ENCODE data around the gene COBLL1.

DNA sequence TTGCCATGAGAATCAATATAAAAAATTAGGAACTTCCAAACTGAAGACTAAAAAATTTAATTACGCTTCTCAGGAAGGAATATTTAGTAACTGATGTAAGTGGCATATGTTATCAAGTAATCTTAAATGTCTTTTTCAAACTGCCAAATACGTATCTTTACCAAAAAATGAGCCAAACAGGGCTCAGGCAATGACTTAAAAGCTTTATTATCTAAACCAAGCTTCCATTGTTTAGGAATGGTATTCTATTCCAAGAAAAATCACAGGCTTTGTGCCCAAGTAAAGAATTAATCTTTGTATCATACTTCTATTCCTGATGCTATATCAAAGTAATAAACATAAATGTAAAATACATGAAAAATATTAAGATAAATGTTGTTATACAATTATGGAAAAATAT, 148.7 kb downstream of the COBLL1 start:
- TF ChIP-seq CTCF (conservative IDR thresholded peaks at IDR 0.05) (no peak), ZFX (IDR thresholded peaks at IDR 0.05) (no peak)

Measured in C4-2B (cell line).